Activated CD4-positive, alpha-beta T cell treated with anti-CD3 and anti-CD28 coated beads for 24 hours (primary cell): Measurements from ENCODE around the gene TMEM204.

Experiments used
- DNase-seq, 2 donors: peaks; one replicate each; pipeline ENCODE4 v3.0.0-alpha.2; 2020; ENCODE audit warnings: low read depth in 2 of 2

TMEM204 gene

GRCh38 chr16:1499756-1500464 is 33.6 kb upstream of the TMEM204 start:
- DNase-seq = no peak

- no peak for DNase-seq
These were observed 32.9 kb upstream of the TMEM204 start for GRCh38 chr16:1500465-1501150.

- no peak for DNase-seq
These were observed 31.8 kb upstream of the TMEM204 start for GRCh38 chr16:1501630-1502029.

- DNase-seq = no peak
These were observed 31.1 kb upstream of the TMEM204 start for GRCh38 chr16:1502092-1503004.

GRCh38 chr16:1503110-1503955 is 30.1 kb upstream of the TMEM204 start:
- DNase-seq = no peak

- DNase-seq = no peak
These were observed 28.2 kb upstream of the TMEM204 start for GRCh38 chr16:1505073-1505844.

GRCh38 chr16:1505912-1506311 is 27.6 kb upstream of the TMEM204 start:
- DNase-seq = no peak

- no peak for DNase-seq
These were observed 26.8 kb upstream of the TMEM204 start for GRCh38 chr16:1506494-1507213.

GRCh38 chr16:1508494-1509187 is 24.8 kb upstream of the TMEM204 start:
- DNase-seq = no peak

- no peak for DNase-seq
These were observed 23.9 kb upstream of the TMEM204 start for GRCh38 chr16:1509307-1510221.

GRCh38 chr16:1510272-1510671 is 23.2 kb upstream of the TMEM204 start:
- no peak for DNase-seq

GRCh38 chr16:1510941-1511351 is 22.5 kb upstream of the TMEM204 start:
- no peak for DNase-seq

- DNase-seq = no peak
These were observed 21.6 kb upstream of the TMEM204 start for GRCh38 chr16:1511662-1512569.

- no peak for DNase-seq
These were observed 20.7 kb upstream of the TMEM204 start for GRCh38 chr16:1512774-1513173.

- DNase-seq = no peak
These were observed 19.0 kb upstream of the TMEM204 start for GRCh38 chr16:1514507-1514906.

GRCh38 chr16:1518626-1519135 is 14.8 kb upstream of the TMEM204 start:
- no peak for DNase-seq

GRCh38 chr16:1519831-1520230 is 13.6 kb upstream of the TMEM204 start:
- no peak for DNase-seq
